Measurements from ENCODE around the gene SECISBP2L.

DNA sequence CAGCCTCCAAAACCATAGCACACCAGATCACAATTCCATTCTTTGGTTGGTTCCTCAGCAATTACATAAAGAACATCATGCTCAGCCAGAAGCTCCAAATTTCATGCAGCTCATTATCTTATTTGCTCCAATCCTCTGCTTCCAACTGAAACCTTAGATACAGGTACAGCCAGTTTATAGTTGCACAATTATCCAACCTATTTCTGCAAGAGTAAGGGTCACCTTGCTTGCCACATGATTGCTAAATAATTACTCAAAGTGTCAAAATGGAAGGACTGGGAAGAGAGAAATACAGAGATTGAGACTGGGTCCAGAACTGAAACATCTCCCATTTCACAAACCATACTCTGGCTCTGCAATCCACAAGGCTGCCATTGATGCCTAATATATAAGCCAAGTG lies 59.1 kb downstream of the SECISBP2L start:
- TF ChIP-seq, protein P1, sequence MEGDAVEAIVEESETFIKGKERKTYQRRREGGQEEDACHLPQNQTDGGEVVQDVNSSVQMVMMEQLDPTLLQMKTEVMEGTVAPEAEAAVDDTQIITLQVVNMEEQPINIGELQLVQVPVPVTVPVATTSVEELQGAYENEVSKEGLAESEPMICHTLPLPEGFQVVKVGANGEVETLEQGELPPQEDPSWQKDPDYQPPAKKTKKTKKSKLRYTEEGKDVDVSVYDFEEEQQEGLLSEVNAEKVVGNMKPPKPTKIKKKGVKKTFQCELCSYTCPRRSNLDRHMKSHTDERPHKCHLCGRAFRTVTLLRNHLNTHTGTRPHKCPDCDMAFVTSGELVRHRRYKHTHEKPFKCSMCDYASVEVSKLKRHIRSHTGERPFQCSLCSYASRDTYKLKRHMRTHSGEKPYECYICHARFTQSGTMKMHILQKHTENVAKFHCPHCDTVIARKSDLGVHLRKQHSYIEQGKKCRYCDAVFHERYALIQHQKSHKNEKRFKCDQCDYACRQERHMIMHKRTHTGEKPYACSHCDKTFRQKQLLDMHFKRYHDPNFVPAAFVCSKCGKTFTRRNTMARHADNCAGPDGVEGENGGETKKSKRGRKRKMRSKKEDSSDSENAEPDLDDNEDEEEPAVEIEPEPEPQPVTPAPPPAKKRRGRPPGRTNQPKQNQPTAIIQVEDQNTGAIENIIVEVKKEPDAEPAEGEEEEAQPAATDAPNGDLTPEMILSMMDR (conservative IDR thresholded peaks at IDR 0.05) = no peak
- TF ChIP-seq EZH2 (IDR thresholded peaks at IDR 0.05; ENCODE audit: low read depth) = no peak
